Skeletal muscle satellite cell (primary cell): ENCODE measurements around the gene AVEN.

Experiments used
- H3K27me3 ChIP-seq: 2 replicates; pipeline ENCODE4 v1.7.0; 2013; ENCODE audit warnings: low read length; ENCODE audit not compliant: control insufficient read depth, insufficient read depth
- H3K36me3 ChIP-seq: 2 replicates; pipeline ENCODE4 v1.7.0; 2013; ENCODE audit warnings: mild to moderate bottlenecking, control low read depth, low read length; ENCODE audit not compliant: insufficient read depth
- H3K4me1 ChIP-seq: 2 replicates; pipeline ENCODE4 v1.7.0; 2013; ENCODE audit warnings: low read length; ENCODE audit not compliant: control insufficient read depth, insufficient read depth
- H3K4me2 ChIP-seq: 2 replicates; pipeline ENCODE4 v1.7.0; 2013; ENCODE audit warnings: mild to moderate bottlenecking, low read length
- H3K4me3 ChIP-seq: 2 replicates; pipeline ENCODE4 v1.7.0; 2013; ENCODE audit warnings: low read length
- H3K9ac ChIP-seq: 2 replicates; pipeline ENCODE4 v1.7.0; 2013; ENCODE audit warnings: mild to moderate bottlenecking, low read depth, low read length, moderate library complexity
- H3K9me3 ChIP-seq: replicated peaks from 2 replicates; pipeline ENCODE4 v1.7.0; 2013; ENCODE audit warnings: mild to moderate bottlenecking, control low read depth, low read length

The AVEN gene

DNA sequence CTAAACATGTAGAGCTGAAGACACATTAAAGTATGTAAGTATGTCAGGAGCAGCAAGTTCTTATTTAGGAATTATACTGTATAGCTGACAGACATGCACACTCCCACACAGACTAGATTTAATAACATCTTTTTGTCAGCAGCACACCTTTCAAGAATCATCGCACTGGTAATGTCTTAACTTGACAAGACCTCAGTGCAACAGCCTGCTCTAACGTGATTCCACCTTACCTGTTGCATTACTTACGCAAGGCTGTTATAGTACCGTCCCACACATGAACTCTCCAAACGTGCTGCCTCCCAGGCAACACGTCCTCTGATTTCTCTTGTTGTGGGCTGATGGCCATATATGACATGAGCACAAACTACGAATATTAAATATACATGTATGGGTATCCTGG, 58.8 kb downstream of the AVEN start:
- Histone ChIP-seq H3K36me3 (no peaks in the 10 kb centered on the region), H3K9ac (no peak overlapping the region), H3K9me3 (no peaks in the 10 kb centered on the region), H3K4me1 (peaks cover 3% of the 10 kb centered on the region), H3K27me3 (no peaks in the 10 kb centered on the region), H3K4me2 (no peak overlapping the region), H3K4me3 (no peak overlapping the region)

DNA sequence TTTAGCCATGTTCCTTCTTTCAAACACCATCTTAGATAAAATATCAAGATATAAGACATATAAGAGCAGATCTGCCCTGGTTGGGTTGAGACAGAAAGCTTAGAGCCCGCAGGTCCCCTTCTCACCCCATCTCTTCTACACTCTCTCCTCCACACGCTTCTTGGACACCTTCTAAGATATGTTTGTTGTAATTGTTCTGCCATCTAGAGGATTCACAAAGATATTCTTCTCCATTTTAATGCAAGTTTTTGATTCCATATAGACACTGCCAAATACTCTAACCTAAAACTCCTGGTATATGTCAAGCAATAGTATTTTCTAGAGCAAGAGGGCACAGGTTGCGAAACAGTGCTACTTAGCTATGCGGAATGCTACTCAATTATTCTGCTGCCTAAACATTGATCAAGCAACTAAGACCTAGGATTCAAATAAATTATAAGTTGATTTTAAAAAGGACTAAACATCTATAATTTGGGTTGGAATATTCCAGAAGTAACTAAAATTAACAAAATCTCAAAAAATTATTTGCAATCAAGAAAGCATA, 63.9 kb downstream of the AVEN start:
- no peak overlapping the region for H3K9ac ChIP-seq
- no peaks in the 10 kb centered on the region for H3K27me3 ChIP-seq
- H3K4me1 ChIP-seq, result no peaks in the 10 kb centered on the region
- no peak overlapping the region for H3K4me2 ChIP-seq
- no peaks in the 10 kb centered on the region for H3K36me3 ChIP-seq
- H3K9me3 ChIP-seq, result no peaks in the 10 kb centered on the region
- no peak overlapping the region for H3K4me3 ChIP-seq

DNA sequence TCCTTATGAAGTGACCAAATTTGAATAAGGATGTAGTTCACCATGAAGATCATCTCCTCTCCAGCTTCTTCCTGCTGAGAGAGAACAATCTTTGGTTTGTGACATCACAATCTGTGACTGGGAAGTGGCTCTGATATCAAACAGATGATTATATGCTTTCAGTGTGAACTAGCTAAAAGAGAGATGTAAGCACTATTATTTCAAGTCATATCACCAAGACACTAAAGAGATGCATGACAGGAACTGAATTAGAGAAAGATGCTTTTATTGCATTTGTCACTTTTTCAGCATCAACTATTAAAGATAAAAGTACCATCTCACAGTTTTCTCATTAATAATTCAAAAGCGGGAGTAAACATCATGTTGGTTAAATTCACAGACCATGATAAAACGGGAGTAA, 67.2 kb downstream of the AVEN start:
- no peak overlapping the region for H3K9ac ChIP-seq
- H3K27me3 ChIP-seq, result no peaks in the 10 kb centered on the region
- H3K9me3 ChIP-seq, result no peaks in the 10 kb centered on the region
- no peaks in the 10 kb centered on the region for H3K4me1 ChIP-seq
- no peak overlapping the region for H3K4me2 ChIP-seq
- no peak overlapping the region for H3K4me3 ChIP-seq
- no peaks in the 10 kb centered on the region for H3K36me3 ChIP-seq

GRCh38 chr15:33968821-33969220, 70.2 kb downstream of the AVEN start:
- Histone ChIP-seq H3K9ac (no peak overlapping the region), H3K27me3 (no peaks in the 10 kb centered on the region), H3K9me3 (no peaks in the 10 kb centered on the region), H3K36me3 (no peaks in the 10 kb centered on the region), H3K4me1 (peaks cover 5% of the 10 kb centered on the region), H3K4me3 (no peak overlapping the region), H3K4me2 (no peak overlapping the region)

GRCh38 chr15:33968224-33968623, 70.8 kb downstream of the AVEN start, which contains the start of gene CHRM5:
Gene CHRM5 (plus strand): TSS chr15:33968497. CDS start chr15:34062718, 94,221 bp downstream.
- H3K4me2 ChIP-seq, result no peak within 1 kb of the TSS
- H3K27me3 ChIP-seq, result no peaks in the 10 kb centered on the region
- H3K4me3 ChIP-seq, result no peak within 1 kb of the TSS
- no peaks in the 10 kb centered on the region for H3K9me3 ChIP-seq
- H3K36me3 ChIP-seq, result no peaks in the 10 kb centered on the region
- H3K9ac ChIP-seq, result no peak within 1 kb of the TSS
- H3K4me1 ChIP-seq, result peaks cover 5% of the 10 kb centered on the region

- Histone ChIP-seq H3K36me3 (no peaks in the 10 kb centered on the region), H3K27me3 (no peaks in the 10 kb centered on the region), H3K9ac (no peak overlapping the region), H3K4me2 (no peak overlapping the region), H3K4me1 (peaks cover 5% of the 10 kb centered on the region), H3K9me3 (no peaks in the 10 kb centered on the region), H3K4me3 (no peak overlapping the region)
Measured at GRCh38 chr15:33964665-33965040, 74.4 kb downstream of the AVEN start.

DNA sequence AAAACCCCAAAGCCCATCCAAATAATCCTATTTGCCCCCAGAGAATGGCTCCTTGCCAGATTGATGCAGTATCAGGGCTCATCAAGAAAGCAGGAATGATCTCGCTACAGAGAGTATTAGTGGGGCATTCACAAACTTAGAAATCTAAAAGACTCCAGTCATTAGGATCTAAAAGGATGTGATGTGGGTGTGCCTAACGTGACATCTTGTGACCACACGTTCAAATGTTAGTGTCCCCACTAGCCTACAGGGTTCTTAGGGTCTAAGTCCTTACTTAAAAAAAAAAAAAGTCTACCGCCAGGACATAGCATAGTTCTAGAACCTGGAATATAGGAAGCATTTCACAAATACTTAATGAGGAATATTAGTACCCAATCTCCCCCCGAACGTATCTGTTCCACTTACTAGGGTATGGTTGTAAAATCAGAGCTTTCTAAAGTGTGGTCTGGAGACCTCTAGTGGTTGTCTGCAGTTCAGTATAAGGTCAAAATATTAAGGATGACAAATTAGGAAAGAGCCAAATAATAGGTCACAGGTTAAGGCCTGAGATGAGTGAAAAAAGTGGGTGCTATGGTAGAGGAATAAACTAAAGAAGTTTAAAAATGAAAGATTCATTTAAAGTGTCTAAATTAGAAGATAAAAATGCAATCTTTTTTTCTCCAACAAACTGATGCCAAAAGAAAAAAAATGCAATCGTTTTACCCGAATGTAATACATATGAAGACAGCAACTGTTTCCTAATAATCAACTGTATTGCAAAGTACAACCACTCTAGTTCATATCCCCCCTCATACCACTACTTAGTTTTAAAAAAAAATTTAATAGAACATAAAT, 75.0 kb downstream of the AVEN start:
- H3K9ac ChIP-seq, result no peak overlapping the region
- H3K4me1 ChIP-seq, result peaks cover 5% of the 10 kb centered on the region
- H3K9me3 ChIP-seq, result no peaks in the 10 kb centered on the region
- no peak overlapping the region for H3K4me2 ChIP-seq
- H3K4me3 ChIP-seq, result no peak overlapping the region
- H3K27me3 ChIP-seq, result no peaks in the 10 kb centered on the region
- no peaks in the 10 kb centered on the region for H3K36me3 ChIP-seq

DNA sequence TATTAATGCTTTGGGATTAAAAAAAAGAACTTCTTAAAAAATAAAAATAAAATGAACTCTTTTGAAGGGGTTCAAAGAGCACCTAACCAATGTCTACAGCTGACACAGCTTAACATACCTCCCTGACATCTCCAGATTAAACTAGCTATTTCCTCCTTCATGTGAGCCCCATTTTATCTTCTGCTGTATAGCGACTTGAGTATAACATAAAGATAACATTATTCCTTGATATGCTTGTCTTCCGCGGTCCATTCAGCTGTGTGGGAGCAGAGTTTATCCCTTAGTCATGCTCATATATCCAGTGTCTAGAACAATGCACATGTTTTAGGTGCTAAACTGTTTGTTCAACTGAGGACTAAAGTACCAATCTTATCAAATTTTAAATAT, 78.5 kb downstream of the AVEN start:
- no peaks in the 10 kb centered on the region for H3K36me3 ChIP-seq
- no peaks in the 10 kb centered on the region for H3K27me3 ChIP-seq
- H3K4me2 ChIP-seq, result no peak overlapping the region
- no peaks in the 10 kb centered on the region for H3K9me3 ChIP-seq
- no peak overlapping the region for H3K9ac ChIP-seq
- H3K4me3 ChIP-seq, result no peak overlapping the region
- H3K4me1 ChIP-seq, result peaks cover 9% of the 10 kb centered on the region

DNA sequence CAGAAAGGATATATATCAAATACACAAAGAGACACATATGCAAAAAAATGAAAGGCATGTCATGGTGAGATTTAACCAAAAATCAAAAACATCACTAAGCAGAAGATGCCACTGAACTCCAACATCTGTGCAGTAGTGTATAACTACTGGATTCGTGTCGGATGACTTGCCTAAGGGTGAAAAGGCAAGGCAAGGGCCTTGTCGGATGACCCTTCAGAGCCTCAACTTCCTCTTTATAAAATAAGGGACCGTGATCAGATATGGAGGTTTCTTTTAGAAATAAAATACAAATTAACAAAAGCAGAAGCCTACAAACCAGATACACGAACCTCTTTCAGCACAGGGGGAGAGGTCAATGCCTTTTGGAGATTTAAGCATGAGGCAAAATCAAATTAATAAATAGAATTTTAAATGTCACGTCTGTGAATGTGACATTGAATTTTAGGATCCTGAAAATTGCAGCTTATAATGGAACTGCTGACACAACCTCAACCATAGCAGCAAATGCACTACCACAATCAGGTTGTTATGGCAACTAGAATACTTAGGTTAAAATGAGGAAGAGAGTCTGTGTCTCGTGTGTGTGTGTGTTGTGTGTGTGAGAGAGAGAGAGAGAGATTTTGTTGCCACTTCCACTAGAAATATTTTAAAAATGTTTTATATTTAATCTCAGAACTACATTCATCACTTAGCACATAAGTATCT, 79.0 kb downstream of the AVEN start:
- H3K27me3 ChIP-seq, result no peaks in the 10 kb centered on the region
- H3K4me3 ChIP-seq, result no peak overlapping the region
- H3K36me3 ChIP-seq, result no peaks in the 10 kb centered on the region
- no peak overlapping the region for H3K4me2 ChIP-seq
- no peaks in the 10 kb centered on the region for H3K9me3 ChIP-seq
- peaks cover 7% of the 10 kb centered on the region for H3K4me1 ChIP-seq
- no peak overlapping the region for H3K9ac ChIP-seq

DNA sequence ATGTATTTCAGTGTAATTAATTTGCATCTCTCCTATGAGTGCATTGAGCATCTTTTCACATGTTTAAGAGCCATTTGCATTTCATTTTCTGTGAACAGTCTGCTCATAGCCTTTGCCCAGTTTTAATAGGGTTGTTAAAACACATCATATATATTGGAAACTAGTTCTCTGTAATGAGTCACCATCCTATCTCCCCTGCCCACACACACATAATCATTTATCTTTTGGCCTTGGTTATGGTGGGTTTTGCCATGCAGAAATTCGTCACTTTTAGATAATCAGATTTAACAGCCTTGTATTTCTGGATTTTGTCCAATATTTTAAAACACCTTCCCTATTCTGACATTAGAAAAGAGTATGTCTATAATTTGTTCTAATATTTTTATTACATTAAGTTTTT, 82.6 kb downstream of the AVEN start:
- Histone ChIP-seq H3K4me3 (no peak overlapping the region), H3K27me3 (no peaks in the 10 kb centered on the region), H3K4me1 (peaks cover 4% of the 10 kb centered on the region), H3K4me2 (no peak overlapping the region), H3K36me3 (no peaks in the 10 kb centered on the region), H3K9me3 (no peaks in the 10 kb centered on the region), H3K9ac (no peak overlapping the region)

- no peak overlapping the region for H3K4me3 ChIP-seq
- H3K4me1 ChIP-seq, result peaks cover 4% of the 10 kb centered on the region
- H3K27me3 ChIP-seq, result no peaks in the 10 kb centered on the region
Measured at GRCh38 chr15:33955945-33956344, 83.1 kb downstream of the AVEN start.

More at GRCh38 chr15:33955945-33956344, 83.1 kb downstream of the AVEN start:
- Histone ChIP-seq H3K9me3 (no peaks in the 10 kb centered on the region), H3K9ac (no peak overlapping the region), H3K4me2 (no peak overlapping the region), H3K36me3 (no peaks in the 10 kb centered on the region)
